Measurements from ENCODE around the gene LRBA. TPM values are rescaled to one million over a fixed set of nuclear protein-coding genes. Genes with fewer than 3 reads are reported as not detected.

LRBA gene
- total RNA-seq, 5 donors from 2014 or later (not counting 1 experiment from before 2014, with no cell fraction given): 56.1 to 81.7 (median 56.9) TPM

- H3K27ac ChIP-seq (ENCODE audit: low read length): no peak overlapping the region
Measured at GRCh38 chr4:151012376-151012775, 2.7 kb downstream of the LRBA start.

GRCh38 chr4:151004222-151004621 is 10.9 kb downstream of the LRBA start:
- Histone ChIP-seq H3K36me3 (ENCODE audit: control insufficient read depth in 2 of 2, extremely low read depth in 1 of 2, insufficient read depth in 1 of 2, low read length in 1 of 2) (peaks cover 3 to 5% of the 10 kb centered on the region in 2 donors), H3K27ac (ENCODE audit: low read length) (no peak overlapping the region), H3K27me3 (replicated peaks in 1 of 2; ENCODE audit: control insufficient read depth in 2 of 2, extremely low read depth in 1 of 2, insufficient read depth in 2 of 2, low read length in 1 of 2) (no peaks in the 10 kb centered on the region), H3K4me1 (ENCODE audit: control insufficient read depth in 1 of 2, extremely low read depth in 1 of 2, insufficient read depth in 2 of 2, low read length in 2 of 2) (peaks cover 0 to 37% of the 10 kb centered on the region in 2 experiments), H3K4me3 (ENCODE audit: control insufficient read depth in 1 of 2, extremely low read depth in 1 of 2, low read length in 1 of 2) (no peak overlapping the region), H3K9me3 (no peaks in the 10 kb centered on the region)
- H3K27ac Mint-ChIP-seq: no peak overlapping the region
- ChIA-PET CTCF (no interaction called here), POLR2A (no interaction called here)
- WGBS (ENCODE audit: insufficient coverage): no CpG with 5 or more reads among the region's 5 CpGs
- H3K4me3 Mint-ChIP-seq: no peak overlapping the region
- peaks cover 60 to 62% (median 61%) of the 10 kb centered on the region in 3 donors for H3K4me1 Mint-ChIP-seq
- peaks cover 15% of the 10 kb centered on the region for H3K36me3 Mint-ChIP-seq
- ATAC-seq (replicated peaks in 1 of 4) (no peak), DNase-seq (no peak)
- H3K9me3 Mint-ChIP-seq: no peaks in the 10 kb centered on the region
- H3K27me3 Mint-ChIP-seq: no peaks in the 10 kb centered on the region

More at GRCh38 chr4:151012376-151012775, 2.7 kb downstream of the LRBA start:
- peaks cover 6% of the 10 kb centered on the region for H3K36me3 Mint-ChIP-seq
- peaks cover 35 to 41% (median 35%) of the 10 kb centered on the region in 3 donors for H3K4me1 Mint-ChIP-seq
- no peaks in the 10 kb centered on the region for H3K9me3 ChIP-seq
- peak overlapping the region; percentile 32 to 39 for H3K4me3 ChIP-seq (ENCODE audit: control insufficient read depth in 1 of 2, extremely low read depth in 1 of 2, low read length in 1 of 2)
- CTCF ChIA-PET: interaction anchor here (0.6 to 0.8 kb wide), 5 partner anchors 18 to 106 kb away, joined by 3 to 6 read pairs (median 4); no protein-coding TSS in a partner anchor
- no CpG with 5 or more reads among the region's 2 CpGs for WGBS (ENCODE audit: insufficient coverage)
- peaks cover 2 to 3% of the 10 kb centered on the region in 2 donors for H3K36me3 ChIP-seq (ENCODE audit: control insufficient read depth in 2 of 2, extremely low read depth in 1 of 2, insufficient read depth in 1 of 2, low read length in 1 of 2)
- peak overlapping the region in 1 of 2 donors; percentile 48 for H3K27ac Mint-ChIP-seq
- POLR2A ChIA-PET: no interaction called here
- peak overlapping the region; percentile 62 to 100 (median 95) for H3K4me3 Mint-ChIP-seq
- H3K27me3 ChIP-seq (replicated peaks in 1 of 2; ENCODE audit: control insufficient read depth in 2 of 2, extremely low read depth in 1 of 2, insufficient read depth in 2 of 2, low read length in 1 of 2): no peaks in the 10 kb centered on the region
- no peaks in the 10 kb centered on the region for H3K9me3 Mint-ChIP-seq
- peaks cover 18 to 31% of the 10 kb centered on the region in 2 experiments for H3K4me1 ChIP-seq (ENCODE audit: control insufficient read depth in 1 of 2, extremely low read depth in 1 of 2, insufficient read depth in 2 of 2, low read length in 2 of 2)
- H3K27me3 Mint-ChIP-seq: no peaks in the 10 kb centered on the region
- ATAC-seq (replicated peaks in 1 of 4) (no peak), DNase-seq (no peak)

GRCh38 chr4:151000747-151001429 is 14.2 kb downstream of the LRBA start:
- H3K27ac Mint-ChIP-seq: no peak overlapping the region

GRCh38 chr4:150999086-150999485 is 16.0 kb downstream of the LRBA start:
- no peak overlapping the region for H3K27ac Mint-ChIP-seq
- peaks cover 72 to 80% (median 78%) of the 10 kb centered on the region in 3 donors for H3K4me1 Mint-ChIP-seq
- H3K9me3 Mint-ChIP-seq: no peaks in the 10 kb centered on the region
- peaks cover 29% of the 10 kb centered on the region for H3K36me3 Mint-ChIP-seq
- Histone ChIP-seq H3K27me3 (replicated peaks in 1 of 2; ENCODE audit: control insufficient read depth in 2 of 2, extremely low read depth in 1 of 2, insufficient read depth in 2 of 2, low read length in 1 of 2) (no peaks in the 10 kb centered on the region), H3K4me1 (ENCODE audit: control insufficient read depth in 1 of 2, extremely low read depth in 1 of 2, insufficient read depth in 2 of 2, low read length in 2 of 2) (peaks cover 0 to 22% of the 10 kb centered on the region in 2 experiments), H3K36me3 (ENCODE audit: control insufficient read depth in 2 of 2, extremely low read depth in 1 of 2, insufficient read depth in 1 of 2, low read length in 1 of 2) (peaks cover 0 to 5% of the 10 kb centered on the region in 2 donors), H3K9me3 (no peaks in the 10 kb centered on the region), H3K4me3 (ENCODE audit: control insufficient read depth in 1 of 2, extremely low read depth in 1 of 2, low read length in 1 of 2) (no peak overlapping the region), H3K27ac (ENCODE audit: low read length) (no peak overlapping the region)
- WGBS (ENCODE audit: insufficient coverage): no CpG with 5 or more reads among the region's 1 CpG
- no peak for ATAC-seq (replicated peaks in 1 of 4)
- H3K4me3 Mint-ChIP-seq: no peak overlapping the region
- no peak for DNase-seq
- H3K27me3 Mint-ChIP-seq: no peaks in the 10 kb centered on the region
- POLR2A ChIA-PET: interaction anchor here in 1 of 2 donors (0.6 to 0.7 kb wide), 3 partner anchors 16 to 956 kb away, joined by 4 to 6 read pairs (median 6); no protein-coding TSS in a partner anchor
- CTCF ChIA-PET: interaction anchor here in 1 of 2 donors (0.6 kb wide), 1 partner anchor 376 kb away, joined by 4 read pairs; no protein-coding TSS in a partner anchor

More at GRCh38 chr4:151000747-151001429, 14.2 kb downstream of the LRBA start:
- Histone ChIP-seq H3K4me1 (ENCODE audit: control insufficient read depth in 1 of 2, extremely low read depth in 1 of 2, insufficient read depth in 2 of 2, low read length in 2 of 2) (peaks cover 0 to 27% of the 10 kb centered on the region in 2 experiments), H3K27ac (ENCODE audit: low read length) (no peak overlapping the region), H3K36me3 (ENCODE audit: control insufficient read depth in 2 of 2, extremely low read depth in 1 of 2, insufficient read depth in 1 of 2, low read length in 1 of 2) (peaks cover 3 to 5% of the 10 kb centered on the region in 2 donors), H3K27me3 (replicated peaks in 1 of 2; ENCODE audit: control insufficient read depth in 2 of 2, extremely low read depth in 1 of 2, insufficient read depth in 2 of 2, low read length in 1 of 2) (no peaks in the 10 kb centered on the region), H3K9me3 (no peaks in the 10 kb centered on the region), H3K4me3 (ENCODE audit: control insufficient read depth in 1 of 2, extremely low read depth in 1 of 2, low read length in 1 of 2) (no peak overlapping the region)
- Mint-ChIP-seq H3K4me3 (peak overlapping the region in 1 of 3 donors; percentile 29), H3K27me3 (no peaks in the 10 kb centered on the region), H3K9me3 (no peaks in the 10 kb centered on the region), H3K4me1 (peaks cover 64 to 74% (median 74%) of the 10 kb centered on the region in 3 donors), H3K36me3 (peaks cover 20% of the 10 kb centered on the region)
- no peak for ATAC-seq (replicated peaks in 1 of 4)
- ChIA-PET CTCF (no interaction called here), POLR2A (no interaction called here)
- 96% methylated on average over 5 of the region's 7 CpGs for WGBS (ENCODE audit: insufficient coverage)
- DNase-seq: no peak

- Mint-ChIP-seq H3K4me1 (peaks cover 75 to 76% (median 75%) of the 10 kb centered on the region in 3 donors), H3K27ac (no peak overlapping the region), H3K36me3 (peaks cover 39% of the 10 kb centered on the region), H3K27me3 (no peaks in the 10 kb centered on the region), H3K4me3 (no peak overlapping the region), H3K9me3 (no peaks in the 10 kb centered on the region)
- H3K27ac ChIP-seq (ENCODE audit: low read length): no peak overlapping the region
- ChIA-PET CTCF (no interaction called here), POLR2A (no interaction called here)
- H3K9me3 ChIP-seq: no peaks in the 10 kb centered on the region
- no peak overlapping the region for H3K4me3 ChIP-seq (ENCODE audit: control insufficient read depth in 1 of 2, extremely low read depth in 1 of 2, low read length in 1 of 2)
- ATAC-seq (replicated peaks in 1 of 4): no peak
- peaks cover 0 to 3% of the 10 kb centered on the region in 2 donors for H3K36me3 ChIP-seq (ENCODE audit: control insufficient read depth in 2 of 2, extremely low read depth in 1 of 2, insufficient read depth in 1 of 2, low read length in 1 of 2)
- no peaks in the 10 kb centered on the region for H3K27me3 ChIP-seq (replicated peaks in 1 of 2; ENCODE audit: control insufficient read depth in 2 of 2, extremely low read depth in 1 of 2, insufficient read depth in 2 of 2, low read length in 1 of 2)
- no peak for DNase-seq
- peaks cover 0 to 17% of the 10 kb centered on the region in 2 experiments for H3K4me1 ChIP-seq (ENCODE audit: control insufficient read depth in 1 of 2, extremely low read depth in 1 of 2, insufficient read depth in 2 of 2, low read length in 2 of 2)
Measured at GRCh38 chr4:150997141-150997540, 17.9 kb downstream of the LRBA start.

GRCh38 chr4:150994721-150995120 is 20.4 kb downstream of the LRBA start:
- Mint-ChIP-seq H3K27me3 (no peaks in the 10 kb centered on the region), H3K4me1 (peaks cover 60 to 68% (median 63%) of the 10 kb centered on the region in 3 donors), H3K36me3 (peaks cover 46% of the 10 kb centered on the region), H3K4me3 (no peak overlapping the region), H3K27ac (no peak overlapping the region), H3K9me3 (no peaks in the 10 kb centered on the region)
- Histone ChIP-seq H3K9me3 (no peaks in the 10 kb centered on the region), H3K36me3 (ENCODE audit: control insufficient read depth in 2 of 2, extremely low read depth in 1 of 2, insufficient read depth in 1 of 2, low read length in 1 of 2) (peaks cover 0 to 5% of the 10 kb centered on the region in 2 donors), H3K4me3 (ENCODE audit: control insufficient read depth in 1 of 2, extremely low read depth in 1 of 2, low read length in 1 of 2) (no peak overlapping the region), H3K4me1 (ENCODE audit: control insufficient read depth in 1 of 2, extremely low read depth in 1 of 2, insufficient read depth in 2 of 2, low read length in 2 of 2) (peaks cover 0 to 4% of the 10 kb centered on the region in 2 experiments), H3K27ac (ENCODE audit: low read length) (no peak overlapping the region), H3K27me3 (replicated peaks in 1 of 2; ENCODE audit: control insufficient read depth in 2 of 2, extremely low read depth in 1 of 2, insufficient read depth in 2 of 2, low read length in 1 of 2) (no peaks in the 10 kb centered on the region)
- POLR2A ChIA-PET: no interaction called here
- no CpG with 5 or more reads among the region's 2 CpGs for WGBS (ENCODE audit: insufficient coverage)
- CTCF ChIA-PET: no interaction called here
- DNase-seq (no peak), ATAC-seq (replicated peaks in 1 of 4) (no peak)
